EL (cell line): ENCODE data around the gene IRF2.

Source experiments
- DNase-seq: peaks from one replicate; pipeline ENCODE4 v3.0.0-alpha.2; 2016

The IRF2 gene

DNA sequence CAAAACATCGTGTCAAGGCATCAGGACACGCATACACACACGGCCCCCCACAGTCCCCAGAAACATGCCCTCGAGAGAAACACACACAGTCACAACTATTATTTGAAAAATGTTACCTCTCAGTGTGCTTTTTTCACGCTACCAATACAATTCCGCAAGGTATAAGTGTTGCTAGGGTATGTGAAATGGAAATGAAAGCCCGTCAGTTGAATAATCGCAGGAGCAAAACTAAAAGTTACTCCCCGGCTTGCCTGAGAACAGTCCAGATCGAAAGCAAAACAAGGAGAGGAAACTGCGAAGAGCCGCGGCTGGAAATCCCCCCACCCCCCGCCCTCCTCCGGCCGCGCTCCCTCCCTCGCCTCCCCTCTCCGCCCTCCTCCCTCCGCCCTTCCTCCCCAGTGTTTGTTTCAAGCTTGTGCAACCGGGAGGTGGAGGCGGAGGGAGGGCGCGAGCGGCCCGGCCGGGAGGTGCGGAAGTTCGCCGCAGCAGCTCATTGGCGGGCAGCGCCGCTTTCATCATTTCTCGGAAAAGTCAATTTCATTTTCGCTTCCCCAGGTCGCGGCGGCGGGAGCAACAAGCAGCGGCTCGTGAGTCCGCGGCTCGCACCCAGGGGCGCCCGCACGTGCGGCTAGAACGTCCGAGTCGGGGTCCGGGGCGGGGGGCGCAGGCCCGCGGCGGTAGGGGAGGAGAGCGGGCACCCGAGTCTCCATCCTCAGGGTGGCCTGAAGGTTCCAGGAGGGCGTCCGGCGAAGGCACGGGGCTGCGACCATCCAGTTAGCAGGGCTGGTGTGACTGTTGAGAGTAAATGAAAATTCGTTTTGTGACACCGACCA, at the start of gene IRF2:
Gene IRF2 (minus strand): TSS at position 288 of the 833 bp plus-strand sequence. CDS start 45,486 bp downstream, outside the sequence.
- peak; percentile 97 for DNase-seq

DNA sequence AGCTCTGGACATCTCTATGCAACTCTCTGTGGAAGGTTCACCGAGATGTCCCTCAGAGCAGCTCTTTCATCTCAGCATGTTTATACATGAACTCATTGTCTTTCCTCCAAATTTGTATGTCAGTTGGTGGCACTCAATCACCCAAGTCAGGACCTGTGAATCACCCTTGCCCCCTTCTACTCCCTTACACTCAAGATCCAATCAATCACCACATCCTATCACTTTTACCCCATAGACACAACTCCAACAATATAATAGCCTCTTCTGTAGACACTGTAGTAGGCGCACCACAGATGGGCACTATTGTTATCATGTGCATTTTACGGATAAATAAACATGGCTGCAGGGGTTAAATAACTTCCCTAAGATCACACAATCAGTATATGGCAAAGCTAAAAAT, 41.3 kb upstream of the IRF2 start:
- DNase-seq: no peak

- DNase-seq: peak; percentile 81
Measured at GRCh38 chr4:184514121-184514988, 40.0 kb upstream of the IRF2 start.

DNA sequence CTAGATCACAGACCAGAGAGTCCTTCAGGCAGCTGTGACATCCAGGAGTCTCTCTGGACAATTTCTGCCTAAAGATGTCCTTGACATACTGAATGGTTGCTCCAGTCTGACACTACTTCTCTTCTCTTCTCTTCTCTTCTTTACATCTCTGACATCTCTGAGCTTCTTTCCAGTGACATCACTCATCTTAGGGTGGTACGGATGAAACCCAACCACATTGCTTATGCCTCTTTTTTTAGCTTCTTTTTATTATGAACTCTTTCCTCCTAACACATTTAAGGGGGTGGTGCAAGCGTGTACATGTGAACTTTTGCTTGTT, 39.4 kb upstream of the IRF2 start:
- no peak for DNase-seq

GRCh38 chr4:184511156-184511555, 36.8 kb upstream of the IRF2 start:
- no peak for DNase-seq

GRCh38 chr4:184510401-184510800, 36.1 kb upstream of the IRF2 start:
- DNase-seq: no peak

- no peak for DNase-seq
Measured at GRCh38 chr4:184506527-184507121, 32.3 kb upstream of the IRF2 start.

- no peak for DNase-seq
Measured at GRCh38 chr4:184504385-184504784, 30.0 kb upstream of the IRF2 start.

GRCh38 chr4:184503869-184504300, 29.5 kb upstream of the IRF2 start:
- DNase-seq: peak; percentile 65

DNA sequence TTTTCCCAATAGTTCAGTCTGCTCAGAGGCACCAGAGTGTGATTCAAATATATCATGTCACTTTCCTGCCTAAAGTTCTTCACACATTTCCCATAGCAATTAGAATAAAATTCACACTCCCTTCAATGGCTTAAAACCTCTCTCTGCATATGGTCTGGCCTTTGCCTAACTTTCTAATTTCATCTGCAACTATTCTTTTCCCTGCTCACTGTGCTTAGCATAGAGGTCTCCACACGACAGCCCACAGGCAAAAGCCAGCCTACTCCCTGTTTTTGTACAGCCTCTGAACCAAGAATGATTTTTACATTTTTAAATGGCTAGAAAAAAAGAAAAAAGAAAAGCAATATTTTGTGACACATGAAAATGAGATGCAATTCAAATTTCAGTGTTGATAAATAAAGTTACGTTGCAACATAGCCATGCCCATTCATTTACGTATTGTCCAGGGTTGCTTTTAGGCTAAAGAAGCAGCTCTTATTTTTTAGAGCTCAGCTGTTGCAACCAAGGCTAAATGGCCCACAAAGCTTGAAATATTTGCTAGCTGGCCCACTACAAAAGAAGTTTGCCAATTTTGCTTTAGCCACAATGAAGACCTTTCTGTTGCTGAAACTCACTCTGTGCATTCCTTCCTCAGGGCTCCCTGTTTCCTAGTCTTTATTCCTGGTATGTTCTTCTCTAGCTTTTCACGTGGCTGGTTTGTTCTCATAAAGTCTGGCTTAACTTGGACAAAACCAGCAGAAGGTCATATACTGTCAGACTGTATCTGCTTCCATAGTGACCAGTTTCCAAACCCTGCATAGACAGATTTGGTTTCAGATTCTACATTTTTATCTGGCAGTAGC, 26.6 kb upstream of the IRF2 start:
- no peak for DNase-seq

DNA sequence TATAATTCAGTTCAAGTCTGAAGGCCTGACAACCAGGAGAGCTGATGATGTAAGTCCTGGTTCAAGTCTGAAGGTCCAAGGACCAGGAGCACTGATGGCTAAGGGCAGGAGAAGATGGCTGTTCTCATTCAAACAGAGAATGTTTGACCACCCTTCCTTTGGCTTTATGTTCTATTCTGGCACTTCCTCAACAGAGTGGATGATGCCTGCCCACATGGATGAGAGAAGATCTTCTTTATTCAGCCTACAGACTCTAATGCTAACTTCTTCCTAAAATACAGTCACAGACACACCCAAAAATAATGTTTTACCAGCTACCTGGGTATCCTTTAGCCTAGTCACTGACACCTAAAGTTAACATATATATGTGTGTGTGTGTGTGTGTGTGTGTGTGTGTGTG, 25.6 kb upstream of the IRF2 start:
- DNase-seq: no peak

- DNase-seq: no peak
Measured at GRCh38 chr4:184498598-184498997, 24.2 kb upstream of the IRF2 start.

- DNase-seq: no peak
Measured at GRCh38 chr4:184489771-184490170, 15.4 kb upstream of the IRF2 start.

- no peak for DNase-seq
Measured at GRCh38 chr4:184487503-184487902, 13.2 kb upstream of the IRF2 start.

DNA sequence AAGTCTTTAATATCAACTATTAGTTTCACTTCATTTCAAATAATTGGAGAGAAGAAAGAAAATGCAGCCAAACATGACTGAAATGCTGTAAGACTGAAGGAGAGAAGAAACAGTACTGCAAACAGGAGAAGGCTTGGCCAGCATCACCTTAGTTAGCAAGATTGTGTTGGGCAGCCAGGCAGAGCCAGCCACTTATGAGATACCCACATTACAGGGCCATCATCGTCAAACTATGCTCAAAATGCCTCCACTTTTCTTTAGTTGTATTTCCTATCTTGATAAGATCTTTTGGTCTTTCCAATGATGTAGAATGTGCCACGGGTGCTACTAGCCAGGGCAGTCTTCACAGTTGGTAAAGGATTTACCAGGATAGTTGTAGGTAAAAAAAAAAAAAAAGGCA, 10.9 kb upstream of the IRF2 start:
- DNase-seq: no peak

DNA sequence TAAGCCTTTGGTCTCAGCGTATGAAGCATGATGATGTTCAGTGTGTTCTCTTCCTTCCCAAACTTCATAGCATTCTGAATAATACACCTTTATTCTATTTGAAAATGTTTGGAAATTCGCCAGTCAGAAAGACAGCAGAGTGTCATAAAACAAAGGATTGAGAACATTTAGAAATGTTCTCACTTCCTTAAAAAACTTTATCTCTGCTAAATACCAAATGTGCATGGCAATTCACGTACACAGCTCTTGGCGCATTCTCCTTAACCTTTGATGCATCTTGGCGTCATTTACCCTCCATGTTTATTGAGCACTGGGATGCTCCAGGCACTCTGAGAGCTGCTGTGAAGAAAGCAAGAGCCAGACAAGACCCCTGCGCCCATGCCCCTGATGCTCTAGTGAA, 7.2 kb upstream of the IRF2 start:
- no peak for DNase-seq

- no peak for DNase-seq
Measured at GRCh38 chr4:184479516-184479950, 5.2 kb upstream of the IRF2 start.

- no peak for DNase-seq
Measured at GRCh38 chr4:184477201-184477999, 3.0 kb upstream of the IRF2 start.

DNA sequence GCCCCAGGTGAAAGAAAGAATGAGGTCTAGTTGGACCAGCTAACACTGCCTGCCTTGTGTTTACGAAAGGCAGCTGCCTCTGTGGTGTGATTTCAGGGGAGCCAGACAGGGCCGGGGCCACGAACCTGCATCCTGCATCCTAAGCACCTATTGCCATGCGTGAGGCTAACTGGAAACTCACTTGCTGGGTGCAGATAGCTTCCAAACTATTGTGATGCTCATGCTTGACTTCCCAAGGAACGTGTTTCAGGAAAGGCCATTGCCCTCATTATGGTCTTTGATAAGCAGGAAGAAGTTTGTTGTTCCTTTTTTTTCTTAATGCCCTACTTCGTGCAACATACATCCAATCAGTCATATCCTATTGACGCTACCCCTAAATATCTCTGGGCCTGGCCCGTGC, 2.3 kb upstream of the IRF2 start:
- DNase-seq: no peak

GRCh38 chr4:184475498-184475897, 1.1 kb upstream of the IRF2 start:
- DNase-seq: no peak

GRCh38 chr4:184475096-184475461, 729 bp upstream of the IRF2 start:
- peak; percentile 48 for DNase-seq
